DOHH2 (cell line): ENCODE measurements around the gene SLCO2A1.

Source experiments
- H3F3A ChIP-seq: fragments of 200-600 bp; sonication (generic), shearing (Covaris generic); 2 replicates; pipeline ENCODE4 v1.6.0; 2016; ENCODE audit warnings: antibody characterized with exemption, mild to moderate bottlenecking; ENCODE audit not compliant: control insufficient read depth, insufficient read depth
- H3K27ac ChIP-seq: fragments of 200-600 bp; sonication (generic); 2 replicates; pipeline ENCODE4 v1.5.1; 2014; ENCODE audit warnings: low read depth, mild to moderate bottlenecking, low read length, moderate library complexity
- H3K27me3 ChIP-seq: fragments of 200-600 bp; sonication (generic); 2 replicates; pipeline ENCODE4 v1.6.1; 2014; ENCODE audit warnings: mild to moderate bottlenecking, low read length, mixed read lengths; ENCODE audit not compliant: control insufficient read depth
- H3K36me3 ChIP-seq: fragments of 200-600 bp; sonication (generic); 2 replicates; pipeline ENCODE4 v1.6.1; 2014; ENCODE audit warnings: mild to moderate bottlenecking, low read length, moderate library complexity, mixed read lengths; ENCODE audit not compliant: control insufficient read depth
- H3K4me1 ChIP-seq: fragments of 200-600 bp; sonication (generic); 2 replicates; pipeline ENCODE4 v1.6.1; 2014; ENCODE audit warnings: mild to moderate bottlenecking, low read length, mixed read lengths; ENCODE audit not compliant: control insufficient read depth
- H3K4me2 ChIP-seq: fragments of 200-600 bp; sonication (generic); 2 replicates; pipeline ENCODE4 v1.6.0; 2014; ENCODE audit warnings: mild to moderate bottlenecking, low read length, moderate library complexity
- H3K4me3 ChIP-seq: fragments of 200-600 bp; sonication (generic); 2 replicates; pipeline ENCODE4 v1.5.1; 2014; ENCODE audit warnings: mild to moderate bottlenecking, low read length, mixed read lengths
- H3K79me2 ChIP-seq: fragments of 200-600 bp; sonication (generic); 2 replicates; pipeline ENCODE4 v1.6.1; 2014; ENCODE audit warnings: mild to moderate bottlenecking, low read length, mixed read lengths; ENCODE audit not compliant: control insufficient read depth
- H3K9me2 ChIP-seq: fragments of 200-600 bp; sonication (generic); replicated peaks from 2 replicates; pipeline ENCODE4 v1.6.1; 2014; ENCODE audit warnings: mild to moderate bottlenecking, low read length, mixed read lengths; ENCODE audit not compliant: control insufficient read depth
- H3K9me3 ChIP-seq: fragments of 200-600 bp; sonication (generic); 2 replicates; pipeline ENCODE4 v1.6.1; 2014; ENCODE audit warnings: antibody characterized with exemption, low read length, mixed read lengths; ENCODE audit not compliant: control insufficient read depth, insufficient read depth
- H4K20me1 ChIP-seq: fragments of 200-600 bp; sonication (generic); 2 replicates; pipeline ENCODE4 v1.6.0; 2014; ENCODE audit warnings: low read depth, mild to moderate bottlenecking, antibody characterized with exemption, low read length, moderate library complexity; ENCODE audit not compliant: control insufficient read depth, insufficient read depth
- EZH2phosphoT487 ChIP-seq: fragments of 200-600 bp; sonication (generic); IDR thresholded peaks from 2 replicates; pipeline ENCODE4 v1.6.1; 2017; ENCODE audit warnings: borderline replicate concordance, mild to moderate bottlenecking, antibody characterized with exemption, low read length, moderate library complexity, mixed read lengths
- TF ChIP-seq, protein P1 (sequence below): fragments of 200-600 bp; sonication (generic); IDR thresholded peaks from one replicate; pipeline ENCODE4 v1.5.1; 2014; ENCODE audit warnings: antibody characterized with exemption, mild to moderate bottlenecking, low read depth, low read length; ENCODE audit not compliant: poor library complexity, severe bottlenecking

Gene SLCO2A1

GRCh38 chr3:133994166-133994890 is 35.4 kb downstream of the SLCO2A1 start:
- TF ChIP-seq, protein P1, sequence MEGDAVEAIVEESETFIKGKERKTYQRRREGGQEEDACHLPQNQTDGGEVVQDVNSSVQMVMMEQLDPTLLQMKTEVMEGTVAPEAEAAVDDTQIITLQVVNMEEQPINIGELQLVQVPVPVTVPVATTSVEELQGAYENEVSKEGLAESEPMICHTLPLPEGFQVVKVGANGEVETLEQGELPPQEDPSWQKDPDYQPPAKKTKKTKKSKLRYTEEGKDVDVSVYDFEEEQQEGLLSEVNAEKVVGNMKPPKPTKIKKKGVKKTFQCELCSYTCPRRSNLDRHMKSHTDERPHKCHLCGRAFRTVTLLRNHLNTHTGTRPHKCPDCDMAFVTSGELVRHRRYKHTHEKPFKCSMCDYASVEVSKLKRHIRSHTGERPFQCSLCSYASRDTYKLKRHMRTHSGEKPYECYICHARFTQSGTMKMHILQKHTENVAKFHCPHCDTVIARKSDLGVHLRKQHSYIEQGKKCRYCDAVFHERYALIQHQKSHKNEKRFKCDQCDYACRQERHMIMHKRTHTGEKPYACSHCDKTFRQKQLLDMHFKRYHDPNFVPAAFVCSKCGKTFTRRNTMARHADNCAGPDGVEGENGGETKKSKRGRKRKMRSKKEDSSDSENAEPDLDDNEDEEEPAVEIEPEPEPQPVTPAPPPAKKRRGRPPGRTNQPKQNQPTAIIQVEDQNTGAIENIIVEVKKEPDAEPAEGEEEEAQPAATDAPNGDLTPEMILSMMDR = no peak
- TF ChIP-seq EZH2phosphoT487 = no peak
- H3K4me1 ChIP-seq = no peaks in the 10 kb centered on the region
- H4K20me1 ChIP-seq = no peaks in the 10 kb centered on the region
- no peaks in the 10 kb centered on the region for H3F3A ChIP-seq
- no peaks in the 10 kb centered on the region for H3K36me3 ChIP-seq
- H3K4me2 ChIP-seq = no peak overlapping the region
- no peaks in the 10 kb centered on the region for H3K79me2 ChIP-seq
- no peaks in the 10 kb centered on the region for H3K9me2 ChIP-seq
- no peaks in the 10 kb centered on the region for H3K9me3 ChIP-seq
- H3K27me3 ChIP-seq = 0 out of 2 replicates have a peak, but pooled peaks cover 2% of the 10 kb centered on the region
- H3K27ac ChIP-seq = no peak overlapping the region
- no peak overlapping the region for H3K4me3 ChIP-seq

GRCh38 chr3:133992951-133993620 is 36.6 kb downstream of the SLCO2A1 start:
- Histone ChIP-seq H3K27ac (no peak overlapping the region), H4K20me1 (no peaks in the 10 kb centered on the region), H3K27me3 (peaks cover 2% of the 10 kb centered on the region; the same call in 1 of the 2 replicates), H3K4me1 (no peaks in the 10 kb centered on the region), H3K9me3 (no peaks in the 10 kb centered on the region), H3K79me2 (no peaks in the 10 kb centered on the region), H3K4me2 (no peak overlapping the region), H3K9me2 (no peaks in the 10 kb centered on the region), H3F3A (no peaks in the 10 kb centered on the region), H3K36me3 (no peaks in the 10 kb centered on the region), H3K4me3 (no peak overlapping the region)
- TF ChIP-seq, protein P1 = no peak
- TF ChIP-seq EZH2phosphoT487 = no peak

DNA sequence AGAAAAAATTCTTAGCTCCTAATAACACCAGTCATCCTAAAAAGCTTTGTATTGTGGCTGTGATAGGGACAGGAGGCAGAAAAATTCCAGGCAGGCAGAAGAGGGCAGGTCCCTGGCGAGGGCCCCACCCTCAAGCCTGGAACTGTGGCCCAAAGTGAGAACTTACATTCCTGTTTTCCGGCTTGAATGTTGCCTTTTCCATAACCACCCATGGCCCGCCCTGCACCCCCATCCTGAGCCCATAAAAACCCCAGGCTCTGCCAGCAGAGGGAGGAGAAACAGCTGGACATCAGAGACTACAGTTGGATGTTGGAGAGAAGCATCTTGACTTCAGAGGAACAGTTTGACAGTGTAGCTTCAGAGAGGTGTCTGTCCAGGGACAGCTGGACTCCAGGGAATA is 37.3 kb downstream of the SLCO2A1 start:
- no peak for TF ChIP-seq EZH2phosphoT487
- TF ChIP-seq, protein P1 = no peak
- Histone ChIP-seq H3K27me3 (peaks cover 2% of the 10 kb centered on the region; the same call in 1 of the 2 replicates), H3K36me3 (no peaks in the 10 kb centered on the region), H3K4me2 (no peak overlapping the region), H3K27ac (no peak overlapping the region), H4K20me1 (no peaks in the 10 kb centered on the region), H3K4me3 (no peak overlapping the region), H3K9me2 (no peaks in the 10 kb centered on the region), H3K4me1 (no peaks in the 10 kb centered on the region), H3K9me3 (no peaks in the 10 kb centered on the region), H3K79me2 (no peaks in the 10 kb centered on the region), H3F3A (no peaks in the 10 kb centered on the region)
